Mucosa of rectum (tissue), 2 donors: Measurements from ENCODE around the gene CD209.

Experiments used
- H3K27ac ChIP-seq, 2 donors: one replicate each; pipeline ENCODE4 v1.7.0; 2013; ENCODE audit warnings: inconsistent platforms in 2 of 2, low read depth in 2 of 2, low read length in 2 of 2
- H3K27me3 ChIP-seq, 2 donors: one replicate each; pipeline ENCODE4 v1.7.0; 2013; ENCODE audit warnings: low read length in 2 of 2; ENCODE audit not compliant: control insufficient read depth in 2 of 2, insufficient read depth in 2 of 2
- H3K36me3 ChIP-seq, 2 donors: one replicate each; pipeline ENCODE4 v1.7.0; 2013; ENCODE audit warnings: low read length in 2 of 2; ENCODE audit not compliant: control insufficient read depth in 2 of 2, insufficient read depth in 2 of 2
- H3K4me1 ChIP-seq, 2 donors: one replicate each; pipeline ENCODE4 v1.7.0; 2013; ENCODE audit warnings: low read length in 2 of 2, mild to moderate bottlenecking in 1 of 2; ENCODE audit not compliant: control insufficient read depth in 2 of 2, insufficient read depth in 2 of 2
- H3K4me3 ChIP-seq, 2 donors: one replicate each; pipeline ENCODE4 v1.7.0; 2013; ENCODE audit warnings: low read length in 2 of 2
- H3K9ac ChIP-seq, 2 donors: one replicate each; pipeline ENCODE4 v1.7.0; 2013; ENCODE audit warnings: low read length in 2 of 2, low read depth in 1 of 2, mild to moderate bottlenecking in 1 of 2
- H3K9me3 ChIP-seq, 2 donors: one replicate each; pipeline ENCODE4 v1.7.0; 2013; ENCODE audit warnings: low read length in 2 of 2; ENCODE audit not compliant: control insufficient read depth in 2 of 2
- donor health status: healthy.
- donor health status: Normal muscosa, but diverticular disease.

Gene CD209

DNA sequence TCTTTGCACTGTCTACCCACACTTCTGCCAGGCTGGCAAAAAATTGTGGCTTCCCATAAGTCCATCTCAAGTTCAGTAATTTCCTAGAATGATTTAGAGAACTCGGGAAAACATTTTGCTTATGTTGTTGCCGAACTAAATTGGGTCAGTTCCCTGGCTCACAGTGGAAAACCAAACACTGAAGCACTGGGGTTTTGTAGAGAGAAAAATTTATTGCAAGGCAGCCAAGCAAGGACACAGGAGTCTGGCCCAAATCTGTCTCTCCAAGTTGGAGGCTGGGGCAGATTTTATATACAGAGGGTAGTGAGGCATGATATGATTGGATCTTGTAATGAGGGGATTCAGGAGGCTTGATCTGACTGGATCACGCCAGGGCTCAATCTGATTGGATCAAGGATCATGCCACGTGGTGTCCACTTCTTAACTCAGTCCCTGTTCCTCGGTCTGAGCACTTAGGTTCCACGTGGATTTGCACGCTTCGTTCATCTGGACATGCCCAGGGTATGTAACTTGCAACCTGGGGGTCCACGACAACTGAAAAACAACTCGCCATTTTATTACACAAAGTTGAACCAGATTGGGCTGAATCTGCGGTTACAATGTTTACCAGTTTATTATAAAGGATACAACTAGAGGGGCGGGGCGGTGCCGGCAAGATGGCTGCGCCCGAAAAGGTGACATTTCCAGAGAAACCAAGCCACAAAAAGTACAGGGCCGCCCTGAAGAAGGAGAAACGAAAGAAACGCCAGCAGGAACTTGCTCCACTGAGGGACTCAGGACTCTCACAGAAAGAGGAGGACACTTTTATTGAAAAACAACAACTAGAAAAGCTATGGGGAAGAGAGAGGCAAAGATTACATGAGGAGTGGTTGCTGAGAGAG, 7.3 kb downstream of the CD209 start:
- Histone ChIP-seq H3K9ac (no peak overlapping the region), H3K27ac (peak overlapping the region in 1 of 2 donors; percentile 3)

DNA sequence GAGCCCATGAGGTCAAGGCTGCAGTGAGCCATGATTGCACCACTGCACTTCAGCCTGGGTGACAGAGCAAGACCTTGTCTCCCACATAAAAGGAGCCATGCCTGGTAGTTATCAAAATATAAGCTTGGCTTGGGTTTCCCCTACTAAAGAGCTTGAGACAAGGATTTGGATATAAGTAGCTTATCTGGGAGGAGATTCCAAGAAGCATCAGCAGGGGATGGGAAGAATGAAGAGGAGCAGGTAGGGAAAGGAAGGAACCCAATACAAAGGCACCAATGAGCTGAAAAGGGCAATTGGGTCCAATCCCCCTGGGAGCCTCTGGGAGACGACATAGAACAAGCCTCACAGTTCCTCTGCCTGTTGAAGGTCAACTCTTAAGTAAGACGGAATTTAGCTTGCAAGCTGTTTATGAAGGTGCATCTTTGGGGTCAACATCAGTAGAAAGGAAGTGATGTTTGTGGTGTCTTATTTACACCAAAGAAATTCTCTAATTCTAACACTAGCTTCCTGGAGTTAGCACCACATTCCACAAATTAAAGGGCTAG, 8.1 kb downstream of the CD209 start:
- Histone ChIP-seq H3K27me3 (no peaks in the 10 kb centered on the region), H3K27ac (peak overlapping the region in 1 of 2 donors; percentile 23)

More for the DNA sequence above, 7.3 kb downstream of the CD209 start:
- Histone ChIP-seq H3K4me3 (no peak overlapping the region), H3K9me3 (no peaks in the 10 kb centered on the region), H3K27me3 (no peaks in the 10 kb centered on the region), H3K4me1 (no peaks in the 10 kb centered on the region), H3K36me3 (no peaks in the 10 kb centered on the region)

DNA sequence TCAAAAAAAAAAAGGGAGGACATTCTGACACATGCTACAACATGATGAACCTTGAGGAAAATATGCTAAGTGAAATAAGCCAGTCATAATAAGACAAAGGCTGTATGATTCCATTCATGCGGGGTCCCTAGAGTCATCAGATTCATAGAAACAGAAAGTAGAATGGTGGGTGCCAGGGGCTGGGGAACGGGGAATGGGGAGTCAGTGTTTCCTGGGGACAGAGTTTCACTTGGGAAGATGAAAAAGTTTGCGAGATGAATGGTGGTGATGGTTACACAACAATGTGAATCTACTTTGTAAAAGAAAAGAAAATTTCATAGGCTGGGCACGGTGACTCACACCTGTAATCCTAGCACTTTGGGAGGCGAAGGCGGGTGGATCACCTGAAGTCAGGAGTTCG, 9.3 kb downstream of the CD209 start:
- no peak overlapping the region for H3K9ac ChIP-seq

More for the DNA sequence above, 8.1 kb downstream of the CD209 start:
- H3K36me3 ChIP-seq: no peaks in the 10 kb centered on the region
- peaks cover 0 to 2% of the 10 kb centered on the region in 2 donors for H3K4me1 ChIP-seq
- no peak overlapping the region for H3K9ac ChIP-seq
- no peaks in the 10 kb centered on the region for H3K9me3 ChIP-seq
- no peak overlapping the region for H3K4me3 ChIP-seq

DNA sequence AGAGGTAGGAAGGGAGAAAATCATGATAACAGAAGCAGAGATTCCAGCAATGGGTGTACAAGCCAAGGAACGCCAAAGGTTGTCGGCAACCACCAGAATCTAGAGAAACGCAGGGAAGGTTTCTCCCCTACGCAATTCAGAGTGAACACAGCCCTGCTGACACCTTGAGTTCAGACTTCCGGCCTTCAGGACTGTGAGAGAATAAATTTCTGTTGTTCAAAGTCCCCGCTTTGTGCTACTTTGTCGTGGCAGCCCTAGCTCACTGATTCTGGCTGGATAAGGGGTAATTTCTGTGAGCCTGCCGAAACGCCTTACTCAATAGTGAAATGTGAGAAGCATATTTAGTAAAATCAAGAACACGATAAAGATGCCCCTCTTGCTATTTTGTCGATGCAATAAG, 10.1 kb downstream of the CD209 start:
- Histone ChIP-seq H3K9ac (no peak overlapping the region), H3K4me1 (peaks cover 0 to 2% of the 10 kb centered on the region in 2 donors), H3K36me3 (no peaks in the 10 kb centered on the region), H3K27ac (no peak overlapping the region), H3K9me3 (no peaks in the 10 kb centered on the region), H3K4me3 (no peak overlapping the region), H3K27me3 (no peaks in the 10 kb centered on the region)

More for the DNA sequence above, 9.3 kb downstream of the CD209 start:
- Histone ChIP-seq H3K36me3 (no peaks in the 10 kb centered on the region), H3K27ac (no peak overlapping the region), H3K9me3 (no peaks in the 10 kb centered on the region), H3K27me3 (no peaks in the 10 kb centered on the region), H3K4me3 (no peak overlapping the region), H3K4me1 (peaks cover 0 to 2% of the 10 kb centered on the region in 2 donors)

DNA sequence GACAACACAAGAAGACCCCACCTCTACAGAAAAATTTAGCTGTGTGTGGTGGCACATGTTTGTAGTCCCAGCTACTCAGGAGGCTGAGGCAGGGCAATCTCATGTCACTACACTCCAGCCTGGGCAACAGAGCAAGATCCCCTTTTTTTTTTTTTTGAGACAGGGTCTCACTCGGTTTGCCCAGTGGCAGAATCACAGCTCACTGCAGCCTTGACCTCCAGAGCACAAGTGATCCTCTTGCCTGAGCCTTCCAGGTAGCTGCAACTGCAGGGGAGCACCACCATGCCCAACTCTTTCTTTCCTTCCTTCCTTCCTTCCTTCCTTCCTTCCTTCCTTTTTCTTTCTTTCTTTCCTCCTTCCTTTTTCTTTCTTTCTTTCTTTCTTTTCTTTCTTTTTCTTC, 11.2 kb downstream of the CD209 start:
- H3K4me1 ChIP-seq: peaks cover 0 to 2% of the 10 kb centered on the region in 2 donors
- no peak overlapping the region for H3K27ac ChIP-seq
- no peaks in the 10 kb centered on the region for H3K36me3 ChIP-seq
- H3K4me3 ChIP-seq: no peak overlapping the region
- H3K9ac ChIP-seq: no peak overlapping the region
- peaks cover 0 to 3% of the 10 kb centered on the region in 2 donors for H3K27me3 ChIP-seq
- no peaks in the 10 kb centered on the region for H3K9me3 ChIP-seq

DNA sequence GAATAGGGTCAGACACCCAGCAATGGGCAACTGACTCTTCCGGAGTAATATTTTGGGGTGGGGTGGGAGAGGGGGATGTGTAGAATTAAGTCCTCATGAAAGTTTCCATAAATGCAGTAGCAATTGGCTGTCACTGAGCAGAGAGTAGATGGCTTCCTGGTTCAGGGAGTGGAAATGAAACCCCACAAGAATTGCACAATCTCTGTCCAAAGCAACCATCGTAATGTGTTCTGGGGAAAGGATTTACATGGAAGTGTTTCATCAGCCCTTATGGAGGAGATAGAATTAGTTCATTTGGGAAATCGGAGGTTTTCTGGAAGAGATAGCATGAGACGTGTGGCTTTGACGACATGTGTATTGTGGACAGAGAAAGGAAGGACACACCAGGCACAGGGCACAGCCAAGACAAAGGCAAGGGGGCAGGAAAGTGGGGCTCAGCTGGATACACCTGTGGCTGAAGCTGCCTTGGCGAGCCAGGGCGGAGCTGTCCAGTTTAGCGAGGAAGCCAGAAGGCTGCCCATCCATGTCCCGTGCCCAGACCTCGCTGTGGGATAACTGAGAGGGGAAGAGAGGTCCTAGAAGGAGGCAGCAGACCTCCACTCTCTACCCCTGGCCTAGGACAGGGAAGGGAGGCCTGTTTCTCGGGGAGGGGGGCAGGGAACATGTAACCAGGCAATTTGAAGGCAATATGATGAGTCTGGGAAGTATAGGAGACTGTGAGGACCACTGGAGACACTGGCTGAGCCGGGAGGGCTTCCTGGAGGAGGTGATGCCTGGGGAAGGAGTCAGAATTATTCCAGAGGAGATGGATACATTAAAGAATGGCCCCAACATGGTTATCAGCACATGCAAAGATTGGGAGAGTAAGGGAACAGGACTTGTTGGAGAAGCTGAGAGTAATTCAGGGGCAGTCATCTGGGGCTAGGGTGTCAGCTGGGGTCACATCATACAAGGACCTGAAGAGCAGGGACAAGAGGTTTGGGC, 12.8 kb downstream of the CD209 start:
- Histone ChIP-seq H3K27me3 (peaks cover 6 to 9% of the 10 kb centered on the region in 2 donors), H3K36me3 (no peaks in the 10 kb centered on the region), H3K9ac (no peak overlapping the region), H3K27ac (no peak overlapping the region), H3K4me1 (peaks cover 0 to 2% of the 10 kb centered on the region in 2 donors), H3K4me3 (no peak overlapping the region), H3K9me3 (no peaks in the 10 kb centered on the region)

DNA sequence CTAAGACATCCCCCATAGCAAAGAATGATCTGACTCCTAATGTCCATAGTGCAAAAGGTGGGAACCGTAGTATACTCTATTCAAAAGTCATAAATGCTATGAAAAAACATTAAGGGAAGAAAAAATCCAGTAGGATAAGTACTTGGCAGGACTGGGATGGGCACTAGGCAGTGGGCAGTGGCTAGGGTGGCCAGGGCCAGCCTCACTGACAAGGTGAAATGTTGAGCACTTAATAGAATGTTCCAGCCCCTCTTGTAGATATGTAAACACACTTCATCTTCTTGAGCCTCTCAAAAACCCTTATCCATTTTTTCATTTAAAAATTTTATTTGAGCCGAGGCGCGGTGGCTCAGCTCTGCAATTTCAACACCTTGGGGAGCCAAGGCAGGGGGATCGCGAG, 14.0 kb downstream of the CD209 start:
- H3K9me3 ChIP-seq: no peaks in the 10 kb centered on the region
- H3K27me3 ChIP-seq: peaks cover 14 to 16% of the 10 kb centered on the region in 2 donors
- H3K9ac ChIP-seq: no peak overlapping the region
- H3K4me1 ChIP-seq: peaks cover 0 to 2% of the 10 kb centered on the region in 2 donors
- no peaks in the 10 kb centered on the region for H3K36me3 ChIP-seq
- no peak overlapping the region for H3K4me3 ChIP-seq
- H3K27ac ChIP-seq: no peak overlapping the region

DNA sequence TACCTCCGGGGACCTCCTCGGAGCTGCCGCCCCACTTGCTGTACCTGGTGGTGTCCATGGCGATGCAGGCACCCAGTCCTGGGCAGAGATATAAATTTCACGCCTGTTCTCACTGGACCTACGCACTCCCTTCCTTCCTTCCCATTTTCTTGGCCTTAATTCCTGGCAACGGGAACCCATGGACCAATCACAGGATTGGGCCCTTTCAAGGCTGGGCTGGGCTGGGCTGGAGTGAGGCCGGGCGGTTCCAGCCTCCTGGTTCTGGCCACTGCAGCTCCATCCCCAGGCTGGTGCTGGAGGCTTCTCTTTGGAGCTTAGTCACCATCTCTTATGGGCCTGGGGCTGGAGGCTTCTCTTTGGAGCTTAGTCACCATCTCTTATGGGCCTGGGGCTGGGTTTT, 15.3 kb downstream of the CD209 start, which contains the start of gene CLEC4G:
TSS of gene CLEC4G (minus strand) at position 66 of the 400 bp plus-strand sequence. CDS start at position 58, 8 bp downstream.
- Histone ChIP-seq H3K27ac (no peak within 1 kb of the TSS), H3K36me3 (no peaks in the 10 kb centered on the region), H3K4me1 (peaks cover 0 to 2% of the 10 kb centered on the region in 2 donors), H3K9me3 (no peaks in the 10 kb centered on the region), H3K27me3 (peaks cover 14 to 19% of the 10 kb centered on the region in 2 donors), H3K4me3 (no peak within 1 kb of the TSS), H3K9ac (no peak within 1 kb of the TSS)

DNA sequence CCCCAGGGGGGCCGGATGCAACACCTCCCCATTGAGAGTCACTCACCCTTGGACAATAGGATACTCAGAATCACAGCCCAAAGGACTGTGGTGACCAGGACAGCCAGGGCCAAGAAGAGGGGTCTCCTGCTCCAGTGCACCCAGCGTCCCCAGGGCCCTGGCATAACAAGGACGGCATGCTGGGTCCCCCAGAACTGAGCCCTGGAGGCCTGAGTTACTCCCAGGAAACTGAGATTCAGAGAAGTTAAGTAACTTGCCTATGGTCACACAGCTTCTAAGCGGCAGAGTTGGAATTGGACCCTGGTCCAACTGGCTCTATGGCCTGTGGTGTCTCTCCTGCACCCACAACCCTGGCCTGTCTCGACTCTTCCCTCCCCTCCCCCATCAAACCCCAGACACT, 15.7 kb downstream of the CD209 start:
- Histone ChIP-seq H3K4me3 (no peak overlapping the region), H3K4me1 (peaks cover 0 to 2% of the 10 kb centered on the region in 2 donors), H3K9me3 (no peaks in the 10 kb centered on the region), H3K36me3 (no peaks in the 10 kb centered on the region), H3K27ac (no peak overlapping the region), H3K27me3 (peaks cover 14 to 19% of the 10 kb centered on the region in 2 donors), H3K9ac (no peak overlapping the region)
